ENCODE results near the gene MRPL14.

Gene MRPL14

GRCh38 chr6:44123544-44123943 is 3.7 kb downstream of the MRPL14 start:
- WGBS, 2 experiments, result 76 to 97% methylated on average over 2 of the region's 2 CpGs

GRCh38 chr6:44122801-44123200 is 4.5 kb downstream of the MRPL14 start:
- Histone ChIP-seq H3K9me3 (ENCODE audit: control insufficient read depth, low read length) (no peaks in the 10 kb centered on the region), H3K36me3 (ENCODE audit: control insufficient read depth, insufficient read depth, low read length) (no peaks in the 10 kb centered on the region), H3K27me3 (ENCODE audit: control insufficient read depth, insufficient read depth, low read length, poor library complexity, severe bottlenecking) (no peaks in the 10 kb centered on the region), H3K4me1 (ENCODE audit: control insufficient read depth, insufficient read depth, low read length) (peaks cover 43% of the 10 kb centered on the region), H3K27ac (ENCODE audit: insufficient read depth, low read depth, low read length, poor library complexity, severe bottlenecking) (no peak overlapping the region), H3K4me3 (ENCODE audit: insufficient read depth, low read depth, low read length) (no peak overlapping the region)
- 80 to 91% methylated on average over 1 of the region's 1 CpG for WGBS, 2 experiments

More at GRCh38 chr6:44123544-44123943, 3.7 kb downstream of the MRPL14 start:
- no peak overlapping the region for H3K27ac ChIP-seq (ENCODE audit: insufficient read depth, low read depth, low read length, poor library complexity, severe bottlenecking)
- peaks cover 43% of the 10 kb centered on the region for H3K4me1 ChIP-seq (ENCODE audit: control insufficient read depth, insufficient read depth, low read length)
- no peaks in the 10 kb centered on the region for H3K27me3 ChIP-seq (ENCODE audit: control insufficient read depth, insufficient read depth, low read length, poor library complexity, severe bottlenecking)
- H3K36me3 ChIP-seq (ENCODE audit: control insufficient read depth, insufficient read depth, low read length), result no peaks in the 10 kb centered on the region
- no peak overlapping the region for H3K4me3 ChIP-seq (ENCODE audit: insufficient read depth, low read depth, low read length)
- H3K9me3 ChIP-seq (ENCODE audit: control insufficient read depth, low read length), result no peaks in the 10 kb centered on the region

- Histone ChIP-seq H3K27me3 (ENCODE audit: control insufficient read depth, insufficient read depth, low read length, poor library complexity, severe bottlenecking) (no peaks in the 10 kb centered on the region), H3K36me3 (ENCODE audit: control insufficient read depth, insufficient read depth, low read length) (no peaks in the 10 kb centered on the region), H3K27ac (ENCODE audit: insufficient read depth, low read depth, low read length, poor library complexity, severe bottlenecking) (no peak overlapping the region), H3K4me1 (ENCODE audit: control insufficient read depth, insufficient read depth, low read length) (peaks cover 38% of the 10 kb centered on the region), H3K4me3 (ENCODE audit: insufficient read depth, low read depth, low read length) (no peak overlapping the region), H3K9me3 (ENCODE audit: control insufficient read depth, low read length) (no peaks in the 10 kb centered on the region)
- WGBS, 2 experiments, result 56 to 67% methylated on average over 3 to 4 of the region's 4 CpGs
These were observed 6.4 kb downstream of the MRPL14 start for GRCh38 chr6:44120692-44121443.

- Histone ChIP-seq H3K36me3 (ENCODE audit: control insufficient read depth, insufficient read depth, low read length) (no peaks in the 10 kb centered on the region), H3K4me1 (ENCODE audit: control insufficient read depth, insufficient read depth, low read length) (peaks cover 28% of the 10 kb centered on the region), H3K4me3 (ENCODE audit: insufficient read depth, low read depth, low read length) (no peak overlapping the region), H3K27ac (ENCODE audit: insufficient read depth, low read depth, low read length, poor library complexity, severe bottlenecking) (no peak overlapping the region), H3K9me3 (ENCODE audit: control insufficient read depth, low read length) (no peaks in the 10 kb centered on the region), H3K27me3 (ENCODE audit: control insufficient read depth, insufficient read depth, low read length, poor library complexity, severe bottlenecking) (no peaks in the 10 kb centered on the region)
- 92% methylated on average over 5 of the region's 5 CpGs for WGBS, 2 experiments
These were observed 7.5 kb downstream of the MRPL14 start for GRCh38 chr6:44119704-44120262.

- H3K27me3 ChIP-seq (ENCODE audit: control insufficient read depth, insufficient read depth, low read length, poor library complexity, severe bottlenecking), result no peaks in the 10 kb centered on the region
- no peak overlapping the region for H3K4me3 ChIP-seq (ENCODE audit: insufficient read depth, low read depth, low read length)
- H3K27ac ChIP-seq (ENCODE audit: insufficient read depth, low read depth, low read length, poor library complexity, severe bottlenecking), result no peak overlapping the region
- peaks cover 18% of the 10 kb centered on the region for H3K36me3 ChIP-seq (ENCODE audit: control insufficient read depth, insufficient read depth, low read length)
- 89 to 92% methylated on average over 6 of the region's 6 CpGs for WGBS, 2 experiments
- H3K4me1 ChIP-seq (ENCODE audit: control insufficient read depth, insufficient read depth, low read length), result peaks cover 18% of the 10 kb centered on the region
- H3K9me3 ChIP-seq (ENCODE audit: control insufficient read depth, low read length), result no peaks in the 10 kb centered on the region
These were observed 9.7 kb downstream of the MRPL14 start for GRCh38 chr6:44117397-44118128.

- Histone ChIP-seq H3K27ac (ENCODE audit: insufficient read depth, low read depth, low read length, poor library complexity, severe bottlenecking) (no peak overlapping the region), H3K4me3 (ENCODE audit: insufficient read depth, low read depth, low read length) (no peak overlapping the region), H3K4me1 (ENCODE audit: control insufficient read depth, insufficient read depth, low read length) (peaks cover 17% of the 10 kb centered on the region), H3K27me3 (ENCODE audit: control insufficient read depth, insufficient read depth, low read length, poor library complexity, severe bottlenecking) (no peaks in the 10 kb centered on the region), H3K9me3 (ENCODE audit: control insufficient read depth, low read length) (no peaks in the 10 kb centered on the region), H3K36me3 (ENCODE audit: control insufficient read depth, insufficient read depth, low read length) (peaks cover 26% of the 10 kb centered on the region)
- WGBS, 2 experiments, result 90 to 91% methylated on average over 4 of the region's 4 CpGs
These were observed 10.4 kb downstream of the MRPL14 start for GRCh38 chr6:44116641-44117382.

- H3K27ac ChIP-seq (ENCODE audit: insufficient read depth, low read depth, low read length, poor library complexity, severe bottlenecking), result no peak overlapping the region
- H3K9me3 ChIP-seq (ENCODE audit: control insufficient read depth, low read length), result no peaks in the 10 kb centered on the region
- 94 to 97% methylated on average over 4 to 5 of the region's 5 CpGs for WGBS, 2 experiments
- peaks cover 33% of the 10 kb centered on the region for H3K36me3 ChIP-seq (ENCODE audit: control insufficient read depth, insufficient read depth, low read length)
- H3K27me3 ChIP-seq (ENCODE audit: control insufficient read depth, insufficient read depth, low read length, poor library complexity, severe bottlenecking), result no peaks in the 10 kb centered on the region
- H3K4me1 ChIP-seq (ENCODE audit: control insufficient read depth, insufficient read depth, low read length), result peaks cover 7% of the 10 kb centered on the region
- no peak overlapping the region for H3K4me3 ChIP-seq (ENCODE audit: insufficient read depth, low read depth, low read length)
These were observed 11.4 kb downstream of the MRPL14 start for GRCh38 chr6:44115866-44116265.

GRCh38 chr6:44113414-44113813 is 13.8 kb downstream of the MRPL14 start:
- Histone ChIP-seq H3K36me3 (ENCODE audit: control insufficient read depth, insufficient read depth, low read length) (peaks cover 37% of the 10 kb centered on the region), H3K9me3 (ENCODE audit: control insufficient read depth, low read length) (no peaks in the 10 kb centered on the region), H3K27ac (ENCODE audit: insufficient read depth, low read depth, low read length, poor library complexity, severe bottlenecking) (no peak overlapping the region), H3K4me1 (ENCODE audit: control insufficient read depth, insufficient read depth, low read length) (no peaks in the 10 kb centered on the region), H3K4me3 (ENCODE audit: insufficient read depth, low read depth, low read length) (no peak overlapping the region), H3K27me3 (ENCODE audit: control insufficient read depth, insufficient read depth, low read length, poor library complexity, severe bottlenecking) (no peaks in the 10 kb centered on the region)
- WGBS, 2 experiments, result 91 to 93% methylated on average over 3 of the region's 3 CpGs

- 95 to 96% methylated on average over 6 of the region's 6 CpGs for WGBS, 2 experiments
- H3K4me1 ChIP-seq (ENCODE audit: control insufficient read depth, insufficient read depth, low read length), result no peaks in the 10 kb centered on the region
- H3K4me3 ChIP-seq (ENCODE audit: insufficient read depth, low read depth, low read length), result no peak overlapping the region
- peaks cover 42% of the 10 kb centered on the region for H3K36me3 ChIP-seq (ENCODE audit: control insufficient read depth, insufficient read depth, low read length)
- H3K27ac ChIP-seq (ENCODE audit: insufficient read depth, low read depth, low read length, poor library complexity, severe bottlenecking), result no peak overlapping the region
- H3K27me3 ChIP-seq (ENCODE audit: control insufficient read depth, insufficient read depth, low read length, poor library complexity, severe bottlenecking), result no peaks in the 10 kb centered on the region
- no peaks in the 10 kb centered on the region for H3K9me3 ChIP-seq (ENCODE audit: control insufficient read depth, low read length)
These were observed 15.5 kb downstream of the MRPL14 start for GRCh38 chr6:44111434-44112417.
